Suppressor macrophage (primary cell): ENCODE results near the gene IGSF22.
"Not testable (repeated sequence)": the region's sequence is repeated elsewhere in the genome, so short reads cannot be mapped to it uniquely, and the experiment has no call there.

Experiments used
- DNase-seq, 4 experiments: peaks; one replicate each; pipeline ENCODE4 v3.0.0-alpha.2; 2020 to 2022

Gene IGSF22

DNA sequence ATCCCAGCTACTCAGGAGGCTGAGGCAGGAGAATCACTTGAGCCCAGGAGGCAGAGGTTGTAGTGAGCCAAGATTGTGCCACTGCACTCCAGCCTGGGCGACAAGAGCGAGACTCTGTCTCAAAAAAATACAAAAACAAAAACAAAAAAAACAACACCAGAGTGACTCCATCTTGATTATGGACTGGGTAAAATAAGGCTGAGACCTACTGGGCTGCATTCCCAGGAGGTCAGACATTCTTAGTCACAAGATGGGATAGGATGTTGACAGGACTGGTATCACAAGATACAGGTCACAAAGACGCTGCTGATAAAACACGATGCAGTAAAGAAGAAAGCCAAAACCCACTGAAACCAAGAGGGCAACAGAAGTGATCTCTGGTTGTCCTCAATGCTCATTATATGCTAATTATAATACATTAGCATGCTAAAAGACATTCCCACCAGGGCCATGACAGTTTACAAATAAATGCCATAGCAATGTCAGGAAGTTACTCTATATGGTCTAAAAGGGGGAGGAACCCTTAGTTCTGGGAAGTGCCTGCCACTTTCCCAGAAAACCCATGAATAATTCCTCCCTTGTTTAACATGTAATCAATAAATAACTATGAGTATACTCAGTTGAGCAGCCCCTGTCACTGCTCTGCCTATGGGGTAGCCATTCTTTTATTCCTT, 34.4 kb downstream of the IGSF22 start:
- not testable (repeated sequence) for DNase-seq

- no peak for DNase-seq
These were observed 41.7 kb downstream of the IGSF22 start for GRCh38 chr11:18684267-18684666.

- DNase-seq, result no peak
These were observed 43.5 kb downstream of the IGSF22 start for GRCh38 chr11:18682466-18682865.

DNA sequence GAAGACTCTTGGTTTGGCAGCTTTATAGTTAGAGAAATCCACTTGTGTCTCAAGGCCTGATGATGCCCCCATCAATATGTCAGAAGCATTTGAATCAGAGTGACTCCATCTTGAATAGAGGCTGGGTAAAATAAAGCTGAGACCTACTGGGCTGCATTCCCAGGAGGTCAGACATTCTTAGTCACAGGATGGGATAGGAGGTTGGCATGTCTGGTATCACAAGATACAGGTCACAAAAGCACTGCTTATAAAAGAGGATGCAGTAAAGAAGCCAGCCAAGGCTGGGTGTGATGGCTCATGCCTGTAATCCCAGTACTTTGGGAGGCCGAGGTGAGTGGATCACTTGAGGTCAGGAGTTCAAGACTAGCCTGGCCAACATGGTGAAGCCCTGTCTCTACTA, 44.0 kb downstream of the IGSF22 start:
- not testable (repeated sequence) for DNase-seq

DNA sequence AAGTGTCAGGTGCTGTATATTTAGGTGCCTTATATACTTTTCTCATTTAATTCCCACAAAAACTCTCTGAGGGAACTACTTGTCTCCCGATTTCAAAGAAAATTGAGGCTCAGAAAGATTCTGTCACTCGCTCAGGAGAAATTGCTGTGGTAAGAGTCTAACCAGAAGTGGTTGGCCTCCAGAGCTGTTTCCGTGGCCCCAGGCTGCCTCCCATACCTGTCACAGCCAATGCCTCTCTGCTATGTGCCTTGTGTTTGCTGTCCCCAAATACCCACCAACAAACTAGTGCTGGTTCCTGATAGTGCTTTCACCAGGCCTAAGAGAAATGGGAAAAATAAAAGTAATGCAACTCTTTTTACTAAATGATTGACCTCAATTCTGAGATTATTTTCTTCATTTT, 48.4 kb downstream of the IGSF22 start:
- DNase-seq, result no peak

DNA sequence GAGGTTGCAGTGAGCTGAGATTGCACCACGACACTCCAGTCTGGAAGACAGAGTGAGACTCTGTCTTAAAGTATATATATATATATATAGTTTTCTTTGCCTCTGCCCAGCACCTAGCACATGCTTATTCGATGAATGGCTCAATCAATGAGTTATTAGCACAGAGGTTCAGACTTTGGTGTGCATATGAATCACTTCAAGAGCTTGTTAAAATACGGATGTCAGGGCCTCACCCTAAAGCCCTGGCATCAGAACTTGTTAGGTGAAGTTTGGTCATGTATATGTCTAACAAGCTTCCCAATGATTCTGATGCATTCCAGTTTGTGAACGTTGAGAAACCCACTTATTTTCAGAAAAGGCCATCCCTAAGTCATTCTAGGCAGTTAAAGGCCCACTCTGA, 49.2 kb downstream of the IGSF22 start:
- no peak for DNase-seq

GRCh38 chr11:18672209-18672608, 53.8 kb downstream of the IGSF22 start:
- DNase-seq, result peak in 2 of 4 experiments; percentile 33 to 36

GRCh38 chr11:18671246-18671645, 54.7 kb downstream of the IGSF22 start:
- no peak for DNase-seq

DNA sequence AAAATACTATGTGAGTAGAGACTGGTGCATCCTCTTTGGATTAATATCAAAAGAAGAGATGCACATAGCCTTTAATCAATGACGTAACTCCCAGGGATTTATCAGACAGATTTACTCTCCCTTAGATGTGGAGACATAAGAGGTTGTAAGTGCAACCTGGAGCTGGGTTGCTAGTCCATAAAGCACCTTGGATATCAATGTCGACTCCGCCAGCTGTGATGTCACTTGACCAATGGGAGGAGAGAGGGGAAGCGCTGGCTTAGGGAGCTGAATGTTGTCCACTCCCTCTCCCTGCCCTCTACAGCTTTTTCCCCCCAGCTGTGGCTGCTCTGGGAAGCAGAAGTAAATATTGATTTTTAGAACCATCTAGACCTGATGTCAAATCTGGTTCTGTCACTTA, 56.3 kb downstream of the IGSF22 start:
- DNase-seq, result peak in 1 of 4 experiments; percentile 13

DNA sequence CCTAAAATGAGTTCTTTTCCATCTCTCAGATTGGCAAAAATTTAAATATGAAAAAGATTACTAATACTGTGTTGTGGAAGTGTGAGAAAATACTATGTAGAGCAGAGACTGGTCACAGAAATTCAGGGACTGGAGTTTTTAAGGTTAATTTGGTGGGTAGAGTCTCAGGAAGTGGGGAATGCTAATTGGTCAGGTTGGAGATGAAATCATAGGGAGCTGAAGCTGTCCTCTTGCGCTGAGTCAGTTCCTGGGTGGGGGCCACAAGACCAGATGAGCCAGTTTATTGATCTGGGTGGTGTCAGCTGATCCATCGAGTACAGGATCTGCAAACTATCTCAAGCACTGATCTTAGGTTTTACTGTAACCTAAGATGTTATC, 56.8 kb downstream of the IGSF22 start:
- peak in 3 of 4 experiments; percentile 27 to 38 (median 27) for DNase-seq

GRCh38 chr11:18668131-18668530, 57.9 kb downstream of the IGSF22 start:
- DNase-seq, result no peak

DNA sequence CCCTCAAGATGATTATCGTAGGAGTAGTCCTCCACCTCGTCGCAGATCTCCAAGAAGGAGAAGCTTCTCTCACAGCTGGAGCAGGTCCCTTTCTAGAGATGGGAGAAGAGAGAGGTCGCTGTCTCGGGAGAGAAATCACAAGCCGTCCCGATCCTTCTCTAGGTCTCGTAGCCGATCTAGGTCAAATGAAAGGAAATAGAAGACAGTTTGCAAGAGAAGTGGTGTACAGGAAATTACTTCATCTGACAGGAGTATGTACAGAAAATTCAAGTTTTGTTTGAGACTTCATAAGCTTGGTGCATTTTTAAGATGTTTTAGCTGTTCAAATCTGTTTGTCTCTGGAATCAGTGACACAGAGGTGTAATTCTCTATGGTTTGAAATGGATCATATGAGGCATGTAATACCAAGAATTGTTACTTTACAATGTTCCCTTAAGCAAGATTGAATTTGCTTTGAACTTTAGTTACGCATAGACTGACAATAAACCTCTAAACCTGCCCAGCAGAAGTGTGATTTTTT, 60.6 kb downstream of the IGSF22 start:
- DNase-seq, result not testable (repeated sequence)

DNA sequence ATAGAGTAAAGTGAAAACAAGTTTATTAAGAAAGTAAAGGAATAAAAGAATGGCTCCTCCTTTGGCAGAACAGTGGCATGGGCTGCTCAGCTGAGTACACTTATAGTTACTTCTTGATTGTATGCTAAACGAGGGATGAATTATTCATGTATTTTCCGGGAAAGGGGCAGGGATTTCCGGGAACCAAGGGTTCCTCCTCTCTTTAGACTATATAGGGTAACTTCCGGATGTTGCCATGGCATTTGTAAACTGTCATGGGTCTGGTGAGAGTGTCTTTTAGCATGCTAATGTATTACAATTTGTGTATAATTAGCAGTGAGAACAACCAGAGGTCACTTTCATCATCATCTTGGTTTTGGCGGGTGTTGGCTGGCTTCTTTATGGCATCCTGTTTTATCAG, 68.3 kb downstream of the IGSF22 start:
- no peak for DNase-seq
